Stimulated activated CD4-positive, alpha-beta T cell treated with anti-CD3 and anti-CD28 coated beads, TNF-alpha, amount 100 ng/mL, for 1 hour (primary cell): ENCODE data around the gene NOTUM.

Experiments used
- DNase-seq, 3 donors: peaks; one replicate each; pipeline ENCODE4 v3.0.0-alpha.2; 2020; ENCODE audit warnings: low read depth in 3 of 3, low spot score in 1 of 3

NOTUM gene

GRCh38 chr17:81911277-81911961 is 49.6 kb downstream of the NOTUM start, which contains the start of gene PCYT2:
Gene PCYT2 (minus strand): TSS chr17:81911399. CDS start chr17:81911355, 44 bp downstream.
- DNase-seq = peak; percentile 87 to 90 (median 88)

DNA sequence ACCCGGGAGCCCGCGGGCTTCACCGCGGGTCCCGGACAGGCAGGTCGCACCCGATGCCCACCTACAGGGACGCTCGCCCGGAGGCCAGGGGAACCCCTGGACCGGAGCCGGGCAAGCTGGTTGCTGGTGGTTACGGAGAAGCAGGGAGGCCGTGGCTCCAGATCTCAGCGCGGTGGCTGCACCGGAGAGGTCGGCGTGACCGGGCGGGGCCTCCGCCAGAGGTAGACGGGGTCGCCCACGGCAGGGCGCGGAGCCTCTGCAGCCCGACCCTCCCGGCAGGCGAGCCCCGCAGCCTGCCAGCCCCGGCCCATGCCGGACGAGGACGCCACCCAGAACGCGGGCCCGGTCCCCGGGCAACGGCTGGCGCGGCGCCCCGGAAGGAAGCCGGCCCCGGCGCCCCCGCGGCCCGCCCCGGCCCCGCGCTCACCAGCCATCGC is 50.1 kb downstream of the NOTUM start:
- DNase-seq = no peak

DNA sequence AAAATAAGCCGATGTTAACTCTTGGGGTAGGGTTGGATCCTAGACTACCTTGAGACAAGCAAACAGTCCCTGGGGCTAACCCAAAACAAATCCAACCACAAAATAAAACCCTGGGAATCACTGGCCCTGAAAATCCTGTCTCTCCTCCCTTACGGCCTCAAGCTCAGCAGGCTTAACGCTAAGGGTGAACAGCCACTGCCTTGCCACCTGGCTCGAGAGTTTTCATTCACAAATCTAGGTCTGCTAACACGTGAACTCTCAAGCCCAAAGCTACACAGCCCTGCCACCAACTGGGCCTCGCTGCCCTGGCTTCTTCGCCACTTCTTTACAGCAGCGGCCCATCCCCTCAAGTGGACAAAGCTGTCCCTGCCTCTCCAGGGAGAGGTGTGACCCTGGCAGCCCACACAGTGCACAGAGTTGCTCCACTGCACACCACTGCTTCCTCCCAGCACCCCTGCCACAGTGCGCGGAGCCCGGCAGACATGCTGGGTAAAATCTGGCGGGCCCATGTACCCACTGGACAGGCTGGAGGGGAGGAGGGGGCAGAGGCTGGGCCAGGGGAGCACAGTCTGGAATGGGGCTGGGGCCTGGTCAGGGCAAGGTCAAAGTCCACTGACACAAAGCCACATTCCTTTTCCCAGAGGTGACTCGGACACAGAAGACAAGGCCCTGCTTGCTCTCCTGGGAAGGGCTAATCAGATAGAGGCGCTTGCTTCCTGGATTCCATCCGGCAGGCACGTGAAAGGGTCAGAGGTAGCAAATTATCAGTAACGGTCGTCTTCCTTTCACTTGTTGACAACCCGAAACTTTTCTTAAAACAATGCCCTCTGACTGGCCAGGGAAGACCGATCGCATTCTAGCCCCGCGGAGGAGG is 50.8 kb downstream of the NOTUM start:
- no peak for DNase-seq

DNA sequence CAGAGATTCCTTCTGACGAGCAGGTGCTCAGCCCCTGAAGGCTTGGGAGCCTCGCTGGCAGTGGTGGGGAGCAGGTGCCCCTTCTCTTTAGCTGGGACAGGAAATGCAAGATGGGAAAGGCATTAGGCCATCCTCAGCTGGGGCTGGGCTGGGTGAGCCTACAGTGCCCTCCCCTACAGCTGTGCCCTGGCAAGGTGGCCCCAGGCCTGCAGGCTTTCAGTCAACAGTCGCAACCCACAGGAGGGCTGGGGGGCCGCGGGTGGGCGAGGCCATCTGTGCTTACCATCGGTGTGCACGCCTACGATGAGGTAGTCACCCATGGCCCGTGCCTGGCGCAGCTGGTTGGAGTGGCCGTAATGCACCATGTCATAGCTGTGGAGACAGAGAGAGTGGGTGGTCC is 51.8 kb downstream of the NOTUM start:
- DNase-seq = no peak

- DNase-seq = no peak
These were observed 52.2 kb downstream of the NOTUM start for GRCh38 chr17:81908793-81909192.

DNA sequence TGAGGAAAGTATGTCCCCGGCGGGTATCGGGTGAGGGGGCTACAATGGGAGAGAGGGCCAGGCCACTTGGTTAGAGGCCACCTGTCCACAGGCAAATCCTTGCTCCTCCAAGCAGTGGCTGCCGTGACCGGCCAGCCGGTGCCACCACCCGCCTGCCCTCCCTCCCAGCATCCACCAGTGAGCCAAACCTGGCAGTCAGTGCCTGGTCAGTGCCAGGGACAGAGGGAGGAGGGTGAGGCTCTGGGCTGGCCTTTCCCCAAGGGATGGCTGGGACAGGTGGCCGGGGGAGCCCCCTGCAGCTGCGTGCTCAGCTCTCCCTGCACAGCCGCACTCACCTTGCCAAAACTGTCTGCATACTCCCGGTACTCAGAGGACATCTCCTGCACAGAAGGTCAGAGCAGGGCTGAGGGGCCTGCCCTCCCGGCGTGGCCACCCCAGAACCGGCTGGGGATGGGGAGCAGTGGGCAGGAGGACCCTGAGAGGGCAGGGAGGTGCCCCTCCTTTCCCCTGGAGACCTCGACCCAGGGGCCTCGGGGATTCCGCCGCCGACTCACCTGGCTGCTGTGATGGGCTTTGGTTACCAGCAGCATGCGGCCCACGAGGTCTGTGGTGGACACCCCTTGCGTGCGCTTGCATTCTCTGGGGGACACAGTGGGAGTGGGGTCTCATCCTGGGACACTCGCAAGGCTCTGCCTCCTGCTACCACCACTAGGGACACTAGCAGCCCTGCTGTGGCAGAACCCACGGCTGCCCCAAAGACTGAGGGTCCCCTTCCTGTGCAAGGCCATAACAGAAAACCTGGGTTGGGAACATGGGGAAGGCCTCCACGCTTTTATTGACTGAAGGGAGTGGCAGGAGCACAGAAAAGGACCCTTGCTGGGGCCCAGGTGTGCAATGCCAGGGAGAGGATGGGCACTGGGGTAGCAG is 53.5 kb downstream of the NOTUM start:
- no peak for DNase-seq

- DNase-seq = no peak
These were observed 54.3 kb downstream of the NOTUM start for GRCh38 chr17:81906476-81907218.

DNA sequence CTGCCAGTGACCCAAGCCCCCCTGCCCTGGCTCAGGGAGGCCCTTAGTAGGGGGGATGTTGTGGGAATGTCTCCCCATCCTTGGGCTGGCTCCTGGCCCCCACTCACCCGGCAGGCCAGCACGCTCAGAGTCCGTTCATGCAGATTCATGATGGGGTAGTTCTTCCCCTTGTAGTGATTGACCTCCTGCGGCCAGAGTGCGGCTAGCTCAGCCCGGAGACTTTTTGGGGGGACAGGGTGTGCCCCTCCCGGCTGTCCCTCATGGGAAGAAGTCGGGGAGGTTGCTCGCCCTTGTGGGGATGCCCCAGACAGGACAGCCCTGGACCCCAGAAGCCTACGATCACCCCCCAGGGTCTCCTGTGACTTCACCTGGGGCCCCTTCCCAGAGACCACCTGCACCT is 55.0 kb downstream of the NOTUM start:
- DNase-seq = no peak

- DNase-seq = no peak
These were observed 55.5 kb downstream of the NOTUM start for GRCh38 chr17:81905424-81905875.

GRCh38 chr17:81904600-81905423 is 56.2 kb downstream of the NOTUM start:
- no peak for DNase-seq

DNA sequence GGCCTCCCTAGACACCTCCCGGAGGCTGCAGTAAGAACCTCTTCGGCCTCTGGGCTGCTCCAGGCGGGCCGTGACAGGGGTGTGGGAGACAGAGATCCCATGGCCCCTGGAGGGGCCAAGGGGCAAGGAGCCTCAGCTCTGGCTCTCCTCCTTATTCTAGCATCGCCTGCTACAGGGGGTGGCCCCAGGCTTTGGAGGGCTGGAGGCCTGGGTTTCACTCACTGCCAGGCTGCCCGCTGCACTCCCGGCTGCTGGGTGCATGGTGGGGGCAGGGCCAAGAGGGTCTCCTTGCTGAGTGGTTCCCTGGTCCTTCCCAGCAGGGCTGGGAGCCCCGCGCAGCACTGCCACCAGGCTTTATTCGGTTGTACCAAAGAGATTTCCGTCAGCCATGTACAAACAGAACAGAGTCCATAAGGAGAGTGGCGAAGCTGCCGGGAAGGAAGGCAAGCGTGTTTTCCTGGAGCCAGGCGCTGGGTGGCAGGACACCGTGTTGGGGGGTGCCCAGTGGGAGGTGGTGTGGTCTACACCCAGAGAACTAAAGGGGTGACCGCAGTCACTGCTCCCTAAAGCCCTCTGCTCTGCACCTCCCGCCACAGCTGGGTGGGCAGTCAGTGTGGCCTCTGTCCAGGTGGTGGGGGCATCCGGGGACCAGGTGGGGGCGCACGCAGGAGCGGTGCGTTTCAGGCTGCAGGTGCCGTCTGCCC is 56.9 kb downstream of the NOTUM start:
- no peak for DNase-seq

DNA sequence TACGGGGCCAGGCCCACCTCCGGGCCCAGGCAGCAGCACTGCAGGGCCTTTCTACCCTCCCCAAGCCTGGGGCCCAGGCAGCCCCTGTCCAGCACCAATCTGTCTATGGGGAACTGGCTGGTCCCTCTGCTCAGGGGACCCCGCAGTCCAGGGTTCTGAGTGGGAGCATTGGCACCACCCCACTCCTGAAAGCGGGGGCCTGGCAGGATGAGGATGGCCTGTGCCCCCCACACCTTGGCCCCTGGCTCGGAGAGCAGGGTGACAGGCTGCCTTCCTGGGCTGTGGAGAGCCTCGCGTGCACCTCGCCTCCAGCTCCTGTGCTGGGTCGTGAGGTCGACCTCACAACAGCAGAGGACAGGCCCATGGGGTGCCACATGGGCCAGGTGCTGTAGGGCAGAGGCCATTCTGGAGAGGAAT is 57.6 kb downstream of the NOTUM start:
- DNase-seq = no peak

DNA sequence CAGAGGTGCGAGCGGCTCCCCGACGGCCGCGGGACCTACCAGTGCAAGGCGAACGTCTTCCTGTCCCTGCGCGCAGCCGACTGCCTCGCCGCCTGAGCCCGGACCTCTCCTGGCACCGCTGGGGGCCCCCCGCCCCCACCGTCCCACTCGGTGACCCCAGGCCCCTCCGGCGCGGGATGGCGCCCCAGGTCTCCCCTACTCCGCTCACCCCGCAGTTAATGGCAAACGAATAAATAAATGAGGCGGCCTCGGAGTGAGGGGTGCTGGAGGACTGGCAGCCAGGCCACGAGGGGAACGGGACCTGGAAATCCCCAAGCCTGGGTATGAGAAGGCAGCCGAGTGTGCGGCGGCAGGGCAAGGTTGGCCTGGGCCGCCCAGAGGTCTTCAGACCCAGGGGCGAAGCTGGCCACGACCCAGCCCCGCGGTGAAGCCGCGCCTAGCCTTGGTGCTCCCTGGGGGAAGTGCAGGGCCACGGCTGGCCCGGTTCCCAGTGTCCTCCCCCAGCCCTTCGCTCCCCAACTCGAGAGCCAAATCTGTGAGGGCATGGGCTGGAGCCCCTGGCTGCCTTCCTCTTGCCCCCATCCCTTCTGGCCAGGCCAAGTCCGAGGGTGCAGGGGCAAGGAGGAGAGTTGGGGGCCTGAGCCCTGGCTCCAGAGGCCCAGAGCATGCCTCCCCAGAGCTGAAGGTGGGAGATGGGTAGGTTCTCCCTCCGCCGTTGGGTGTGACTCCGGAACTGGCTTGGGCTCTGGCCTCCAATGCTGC is 58.2 kb downstream of the NOTUM start:
- no peak for DNase-seq
